Activated gamma-delta T cell (primary cell): ENCODE data around the gene PON1.

Experiments used
- DNase-seq: peaks from one replicate; lab custom pipeline; 2025; lab: John Stamatoyannopoulos, UW
- total RNA-seq, 2 donors: gene quantifications; one replicate each; lab custom pipeline; 2026; lab: John Stamatoyannopoulos, UW

Gene PON1
- 0 reads per million in 2 donors for total RNA-seq

GRCh38 chr7:95324431-95324830 lies at the start of gene PON1:
Gene PON1 (minus strand): TSS chr7:95324532. CDS start chr7:95324475, 57 bp downstream.
- DNase-seq: peak; percentile 9

- no peak for DNase-seq
Observed at GRCh38 chr7:95373323-95373722, 49.0 kb upstream of the PON1 start.

- DNase-seq: no peak
Observed at GRCh38 chr7:95368235-95368634, 43.9 kb upstream of the PON1 start.

- no peak for DNase-seq
Observed at GRCh38 chr7:95367606-95368005, 43.3 kb upstream of the PON1 start.

- no peak for DNase-seq
Observed at GRCh38 chr7:95365151-95365550, 40.8 kb upstream of the PON1 start.

- no peak for DNase-seq
Observed at GRCh38 chr7:95357623-95358022, 33.3 kb upstream of the PON1 start.

- no peak for DNase-seq
Observed at GRCh38 chr7:95342642-95343307, 18.4 kb upstream of the PON1 start.

GRCh38 chr7:95342029-95342428 lies 17.7 kb upstream of the PON1 start:
- DNase-seq: peak; percentile 6

GRCh38 chr7:95340491-95340890 lies 16.2 kb upstream of the PON1 start:
- no peak for DNase-seq

- DNase-seq: no peak
Observed at GRCh38 chr7:95338832-95339231, 14.5 kb upstream of the PON1 start.

GRCh38 chr7:95335093-95335492 lies 10.8 kb upstream of the PON1 start:
- DNase-seq: no peak

GRCh38 chr7:95334447-95334846 lies 10.1 kb upstream of the PON1 start:
- DNase-seq: no peak

GRCh38 chr7:95330961-95331337 lies 6.6 kb upstream of the PON1 start:
- DNase-seq: no peak

- DNase-seq: no peak
Observed at GRCh38 chr7:95330204-95330960, 6.0 kb upstream of the PON1 start.

- no peak for DNase-seq
Observed at GRCh38 chr7:95327356-95327755, 3.0 kb upstream of the PON1 start.

- no peak for DNase-seq
Observed at GRCh38 chr7:95323410-95324129, 762 bp downstream of the PON1 start.

- no peak for DNase-seq
Observed at GRCh38 chr7:95322854-95323253, 1.5 kb downstream of the PON1 start.

GRCh38 chr7:95322396-95322795 lies 1.9 kb downstream of the PON1 start:
- no peak for DNase-seq

GRCh38 chr7:95321720-95322119 lies 2.6 kb downstream of the PON1 start:
- DNase-seq: no peak

GRCh38 chr7:95320651-95321050 lies 3.7 kb downstream of the PON1 start:
- no peak for DNase-seq

GRCh38 chr7:95319570-95319969 lies 4.8 kb downstream of the PON1 start:
- no peak for DNase-seq

GRCh38 chr7:95318501-95319100 lies 5.7 kb downstream of the PON1 start:
- DNase-seq: no peak
